ENCODE results near the gene RPL22L1. TPM values are rescaled to one million over a fixed set of nuclear protein-coding genes. Genes with fewer than 3 reads are reported as not detected.

Gene RPL22L1
- polyA plus RNA-seq = 86.6 and 96.5 TPM in 2 replicates
- polyA minus RNA-seq = 10.5 and 11.9 TPM in 2 replicates

DNA sequence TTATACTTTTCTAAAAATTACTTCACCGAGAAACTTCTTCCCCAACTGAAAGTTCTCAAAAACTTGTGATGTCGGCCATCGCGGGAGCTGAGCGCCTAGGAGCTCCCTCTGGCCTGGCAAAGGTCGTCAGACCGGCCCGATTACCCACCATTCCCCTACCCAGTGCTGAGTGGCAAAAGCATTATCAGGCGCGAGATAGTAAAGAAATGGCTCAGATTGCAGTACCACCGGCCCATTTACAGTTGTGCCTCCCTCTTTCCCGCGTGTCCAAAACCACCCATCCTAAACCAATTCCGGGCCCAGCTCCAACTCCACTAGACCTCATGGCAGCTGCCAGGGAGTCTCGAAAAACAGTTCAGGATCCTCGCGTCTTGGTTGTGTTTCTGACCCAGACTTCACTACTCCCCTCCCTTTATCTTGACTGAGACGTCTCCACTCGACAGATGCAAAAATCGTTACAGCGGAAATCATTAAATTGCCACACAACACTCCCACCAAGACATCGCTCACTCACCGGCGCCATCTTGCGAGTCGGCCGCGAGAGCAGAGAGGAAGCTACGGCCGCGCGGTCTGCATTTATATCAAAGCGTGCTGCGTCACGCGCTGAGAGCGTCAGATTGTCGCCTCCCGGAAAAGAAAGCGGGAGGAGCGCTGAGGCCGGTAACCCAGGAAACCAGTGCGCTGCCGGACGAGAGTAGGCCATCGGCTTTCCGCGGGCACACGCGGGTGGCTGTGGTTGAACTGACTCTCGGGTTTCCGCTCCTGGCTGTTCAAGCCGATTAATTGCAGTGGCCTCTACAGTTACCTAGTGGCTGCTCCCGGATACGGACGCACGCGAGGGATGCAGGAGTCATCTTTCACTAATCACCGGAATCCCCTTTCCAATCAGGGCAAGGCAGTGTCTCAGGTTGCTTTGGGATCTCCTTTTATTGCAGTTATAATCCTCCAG lies at the start of gene RPL22L1:
TSS of gene RPL22L1 (minus strand) at position 551 of the 949 bp plus-strand sequence. CDS start at position 523, 28 bp downstream.
- no peaks in the 10 kb centered on the region for H3K9me2 ChIP-seq (ENCODE audit: insufficient read depth, low read length)
- no peaks in the 10 kb centered on the region for H3K27me3 ChIP-seq (ENCODE audit: insufficient read depth, low read depth, low read length)
- H3K36me3 ChIP-seq (ENCODE audit: insufficient read depth, low read length) = peaks cover 9% of the 10 kb centered on the region
- H3K9ac ChIP-seq (ENCODE audit: low read length) = peak within 1 kb of the TSS; percentile 68
- H3K4me2 ChIP-seq (ENCODE audit: low read length) = peak within 1 kb of the TSS; percentile 99
- peak; percentile 73 for TF ChIP-seq REST (IDR thresholded peaks at IDR 0.05; ENCODE audit: borderline replicate concordance)
- peak; percentile 93 for TF ChIP-seq TAF1 (IDR thresholded peaks at IDR 0.05; ENCODE audit: low read depth)
- peak; percentile 88 for TF ChIP-seq MXI1 (conservative IDR thresholded peaks at IDR 0.05; ENCODE audit: poor library complexity, severe bottlenecking)
- TF ChIP-seq, protein P1, sequence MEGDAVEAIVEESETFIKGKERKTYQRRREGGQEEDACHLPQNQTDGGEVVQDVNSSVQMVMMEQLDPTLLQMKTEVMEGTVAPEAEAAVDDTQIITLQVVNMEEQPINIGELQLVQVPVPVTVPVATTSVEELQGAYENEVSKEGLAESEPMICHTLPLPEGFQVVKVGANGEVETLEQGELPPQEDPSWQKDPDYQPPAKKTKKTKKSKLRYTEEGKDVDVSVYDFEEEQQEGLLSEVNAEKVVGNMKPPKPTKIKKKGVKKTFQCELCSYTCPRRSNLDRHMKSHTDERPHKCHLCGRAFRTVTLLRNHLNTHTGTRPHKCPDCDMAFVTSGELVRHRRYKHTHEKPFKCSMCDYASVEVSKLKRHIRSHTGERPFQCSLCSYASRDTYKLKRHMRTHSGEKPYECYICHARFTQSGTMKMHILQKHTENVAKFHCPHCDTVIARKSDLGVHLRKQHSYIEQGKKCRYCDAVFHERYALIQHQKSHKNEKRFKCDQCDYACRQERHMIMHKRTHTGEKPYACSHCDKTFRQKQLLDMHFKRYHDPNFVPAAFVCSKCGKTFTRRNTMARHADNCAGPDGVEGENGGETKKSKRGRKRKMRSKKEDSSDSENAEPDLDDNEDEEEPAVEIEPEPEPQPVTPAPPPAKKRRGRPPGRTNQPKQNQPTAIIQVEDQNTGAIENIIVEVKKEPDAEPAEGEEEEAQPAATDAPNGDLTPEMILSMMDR (IDR thresholded peaks at IDR 0.05; ENCODE audit: poor library complexity, severe bottlenecking) = peak; percentile 60
- TF ChIP-seq EP300 (conservative IDR thresholded peaks at IDR 0.05; ENCODE audit: poor library complexity, severe bottlenecking) = peak; percentile 76
- peak; percentile 97 for TF ChIP-seq POLR2AphosphoS5 (IDR thresholded peaks at IDR 0.05)
- no peak for TF ChIP-seq EZH2 (IDR thresholded peaks at IDR 0.05; ENCODE audit: borderline replicate concordance, insufficient read depth, low read length, poor library complexity, severe bottlenecking)
- TF ChIP-seq RAD21 (conservative IDR thresholded peaks at IDR 0.05) = peak; percentile 57
- peak; percentile 65 for TF ChIP-seq SMC3 (conservative IDR thresholded peaks at IDR 0.05; ENCODE audit: poor library complexity)
- peak within 1 kb of the TSS; percentile 81 for H3K27ac ChIP-seq (ENCODE audit: low read length)
- no peaks in the 10 kb centered on the region for H4K20me1 ChIP-seq (ENCODE audit: insufficient read depth)
- H2AFZ ChIP-seq (ENCODE audit: low read depth, low read length) = peak within 1 kb of the TSS; percentile 92
- no peaks in the 10 kb centered on the region for H3K9me3 ChIP-seq (ENCODE audit: low read length)
- H3K79me2 ChIP-seq (replicated peaks; ENCODE audit: insufficient read depth, low read length) = peaks cover 21% of the 10 kb centered on the region
- H3F3A ChIP-seq (ENCODE audit: insufficient read depth, low read length, poor library complexity, severe bottlenecking) = peaks cover 3% of the 10 kb centered on the region
- H3K4me3 ChIP-seq (ENCODE audit: low read length) = peak within 1 kb of the TSS; percentile 66

DNA sequence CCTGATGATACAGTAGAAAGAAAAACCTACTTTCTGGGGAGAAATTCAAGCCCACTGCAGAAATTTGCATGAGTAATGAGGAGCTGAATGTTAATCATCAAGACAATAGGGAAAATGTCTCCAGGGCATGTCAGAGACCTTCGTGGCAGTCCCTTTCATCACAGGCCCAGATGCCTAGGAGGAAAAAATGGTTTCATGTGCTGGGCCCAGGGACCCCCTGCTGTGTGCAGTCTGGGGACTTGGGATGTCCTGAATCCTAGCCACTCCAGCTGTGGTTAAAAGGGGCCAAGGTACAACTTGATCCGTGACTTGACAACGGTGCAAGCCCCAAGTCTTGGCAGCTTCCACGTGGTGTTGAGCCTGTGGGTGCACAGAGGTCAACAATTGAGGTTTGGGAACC lies 48.7 kb upstream of the RPL22L1 start:
- no peaks in the 10 kb centered on the region for H3K9me3 ChIP-seq (ENCODE audit: low read length)
- H3K27me3 ChIP-seq (ENCODE audit: insufficient read depth, low read depth, low read length) = no peaks in the 10 kb centered on the region
- TF ChIP-seq TAF1 (IDR thresholded peaks at IDR 0.05; ENCODE audit: low read depth) = no peak
- no peak for TF ChIP-seq REST (IDR thresholded peaks at IDR 0.05; ENCODE audit: borderline replicate concordance)
- TF ChIP-seq, protein P1 (IDR thresholded peaks at IDR 0.05; ENCODE audit: poor library complexity, severe bottlenecking) = no peak
- no peak for TF ChIP-seq EZH2 (IDR thresholded peaks at IDR 0.05; ENCODE audit: borderline replicate concordance, insufficient read depth, low read length, poor library complexity, severe bottlenecking)
- no peak for TF ChIP-seq EP300 (conservative IDR thresholded peaks at IDR 0.05; ENCODE audit: poor library complexity, severe bottlenecking)
- TF ChIP-seq MXI1 (conservative IDR thresholded peaks at IDR 0.05; ENCODE audit: poor library complexity, severe bottlenecking) = no peak
- TF ChIP-seq SMC3 (conservative IDR thresholded peaks at IDR 0.05; ENCODE audit: poor library complexity) = no peak
- TF ChIP-seq POLR2AphosphoS5 (IDR thresholded peaks at IDR 0.05) = no peak
- TF ChIP-seq RAD21 (conservative IDR thresholded peaks at IDR 0.05) = no peak
- no peak overlapping the region for H3K4me3 ChIP-seq (ENCODE audit: low read length)
- H3K9me2 ChIP-seq (ENCODE audit: insufficient read depth, low read length) = no peaks in the 10 kb centered on the region
- no peak overlapping the region for H3K9ac ChIP-seq (ENCODE audit: low read length)
- H3K27ac ChIP-seq (ENCODE audit: low read length) = no peak overlapping the region
- no peaks in the 10 kb centered on the region for H3K36me3 ChIP-seq (ENCODE audit: insufficient read depth, low read length)
- H4K20me1 ChIP-seq (ENCODE audit: insufficient read depth) = no peaks in the 10 kb centered on the region
- no peaks in the 10 kb centered on the region for H3K79me2 ChIP-seq (replicated peaks; ENCODE audit: insufficient read depth, low read length)
- no peaks in the 10 kb centered on the region for H3F3A ChIP-seq (ENCODE audit: insufficient read depth, low read length, poor library complexity, severe bottlenecking)
- H2AFZ ChIP-seq (ENCODE audit: low read depth, low read length) = no peak overlapping the region
- H3K4me2 ChIP-seq (ENCODE audit: low read length) = no peak overlapping the region

All from neural cell (in vitro differentiated cells).